Small intestine (tissue), 7 donors: Measurements from ENCODE around the gene DSE. TPM values are rescaled to one million over a fixed set of nuclear protein-coding genes. Genes with fewer than 3 reads are reported as not detected.
A peak's percentile ranks its signal among the peaks of the same experiment; 100 is the strongest.

ENCODE experiments used
- DNase-seq, 2 donors: peaks; one replicate each; pipeline versions ENCODE4 v3.0.0 to v3.0.0-alpha.2; 2013
- FAIRE-seq: peaks from 2 replicates; lab custom pipeline; 2012; peaks lifted over from hg19 to GRCh38; lab: Jason Lieb, UNC
- H3K27ac ChIP-seq, 3 donors: one replicate each; pipeline ENCODE4 v1.5.1; 2013; ENCODE audit warnings: low read length in 2 of 3, mild to moderate bottlenecking in 2 of 3, control low read depth in 1 of 3, inconsistent platforms in 1 of 3, low read depth in 1 of 3, moderate library complexity in 1 of 3
- H3K27me3 ChIP-seq, 3 donors: one replicate each; pipeline ENCODE4 v1.6.1; 2013; ENCODE audit warnings: low read length in 3 of 3, inconsistent platforms in 1 of 3; ENCODE audit not compliant: control insufficient read depth in 3 of 3, insufficient read depth in 3 of 3
- H3K36me3 ChIP-seq, 3 donors: one replicate each; pipeline ENCODE4 v1.6.1; 2013; ENCODE audit warnings: low read length in 3 of 3, inconsistent platforms in 1 of 3, low read depth in 1 of 3, mild to moderate bottlenecking in 1 of 3, moderate library complexity in 1 of 3; ENCODE audit not compliant: control insufficient read depth in 3 of 3, insufficient read depth in 2 of 3
- H3K4me1 ChIP-seq, 3 donors: one replicate each; pipeline ENCODE4 v1.6.1; 2013; ENCODE audit warnings: low read length in 2 of 3, inconsistent platforms in 1 of 3, low read depth in 1 of 3, mild to moderate bottlenecking in 1 of 3, moderate library complexity in 1 of 3; ENCODE audit not compliant: control insufficient read depth in 3 of 3, insufficient read depth in 2 of 3
- H3K4me3 ChIP-seq, 3 donors: one replicate each; pipeline ENCODE4 v1.5.1; 2013; ENCODE audit warnings: low read length in 3 of 3, control low read depth in 1 of 3, inconsistent platforms in 1 of 3, low read depth in 1 of 3, mild to moderate bottlenecking in 1 of 3, moderate library complexity in 1 of 3
- H3K9me3 ChIP-seq, 2 donors: one replicate each; pipeline ENCODE4 v1.6.1; 2013; ENCODE audit warnings: low read depth in 1 of 2, low read length in 1 of 2; ENCODE audit not compliant: control insufficient read depth in 2 of 2, insufficient read depth in 1 of 2
- WGBS, 3 donors: extraction: QIAGEN DNeasy Blood & Tissue Kit; methylation state at CpG; one replicate each; pipeline ENCODE4 v1.1.7; 2013; 5-methylcytosine and 5-hydroxymethylcytosine counted together
- polyA plus RNA-seq, 4 donors: library from polyadenylated mRNA; stranded (reverse) in 3 of 4; unstranded in 1 of 4; fragments of 200-250 nt in 3 of 4; fragments of 120-200 nt in 1 of 4; gene quantifications; one replicate each; pipeline versions ENCODE4 v1.2.1 to v1.2.3, GENCODE V29; 2013
- donor health status: healthy with polysubstance abuse.
- donor health status: control.
- donor health status: control.
- donor health status: Bipolar disorder and iron deficiency.
- donor health status: healthy.

Gene DSE
- polyA plus RNA-seq, 4 donors: 0.45 to 10.4 (median 4.8) TPM

DNA sequence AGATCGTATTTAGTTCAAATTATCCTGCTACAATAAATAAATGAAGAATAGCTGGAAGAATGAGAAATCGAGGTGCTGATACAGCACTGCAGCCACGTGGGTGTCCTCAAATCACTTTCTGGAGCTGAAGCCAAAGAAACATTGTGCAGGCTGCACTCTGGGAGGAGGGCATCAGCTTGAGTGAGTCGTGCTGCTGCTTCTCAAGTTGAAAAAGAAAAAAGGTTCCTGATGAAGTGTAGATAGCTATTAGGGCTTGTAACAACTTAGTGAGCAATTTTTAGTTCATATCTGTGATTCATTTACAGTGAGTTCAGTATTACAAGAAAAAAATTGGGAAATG, 40.5 kb downstream of the DSE start:
- Histone ChIP-seq H3K4me1 (peaks cover 0 to 3% (median 0%) of the 10 kb centered on the region in 3 donors), H3K4me3 (no peak overlapping the region), H3K9me3 (no peaks in the 10 kb centered on the region), H3K27ac (peak overlapping the region in 1 of 3 donors; percentile 22), H3K36me3 (no peaks in the 10 kb centered on the region), H3K27me3 (no peaks in the 10 kb centered on the region)
- FAIRE-seq: no peak
- 20 to 40% (median 27%) methylated on average over 4 of the region's 4 CpGs for WGBS, 3 donors
- DNase-seq: no peak

DNA sequence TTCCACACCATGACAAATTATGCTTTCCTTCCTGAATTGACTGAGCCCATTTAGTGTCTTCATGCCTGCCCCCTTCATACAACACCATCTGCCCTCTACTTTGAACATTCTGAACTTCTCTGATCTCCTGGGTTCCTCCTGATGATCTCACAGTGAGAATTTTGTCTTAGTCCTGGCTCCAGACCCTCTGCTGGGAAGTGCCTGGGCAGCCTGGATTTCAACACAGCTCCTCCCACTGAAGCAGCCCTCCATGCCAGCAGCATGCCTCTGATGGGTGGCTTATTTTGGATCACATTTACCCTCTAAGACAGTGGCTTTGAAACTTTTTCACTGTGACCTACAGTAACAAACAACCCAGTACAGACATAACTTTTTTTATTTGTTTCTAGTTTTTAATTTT, 41.5 kb downstream of the DSE start:
- FAIRE-seq (no peak), DNase-seq (no peak)
- no peaks in the 10 kb centered on the region for H3K36me3 ChIP-seq
- H3K9me3 ChIP-seq: no peaks in the 10 kb centered on the region
- H3K4me1 ChIP-seq: peaks cover 0 to 3% (median 0%) of the 10 kb centered on the region in 3 donors
- H3K27me3 ChIP-seq: no peaks in the 10 kb centered on the region
- no peak overlapping the region for H3K4me3 ChIP-seq
- no peak overlapping the region for H3K27ac ChIP-seq

DNA sequence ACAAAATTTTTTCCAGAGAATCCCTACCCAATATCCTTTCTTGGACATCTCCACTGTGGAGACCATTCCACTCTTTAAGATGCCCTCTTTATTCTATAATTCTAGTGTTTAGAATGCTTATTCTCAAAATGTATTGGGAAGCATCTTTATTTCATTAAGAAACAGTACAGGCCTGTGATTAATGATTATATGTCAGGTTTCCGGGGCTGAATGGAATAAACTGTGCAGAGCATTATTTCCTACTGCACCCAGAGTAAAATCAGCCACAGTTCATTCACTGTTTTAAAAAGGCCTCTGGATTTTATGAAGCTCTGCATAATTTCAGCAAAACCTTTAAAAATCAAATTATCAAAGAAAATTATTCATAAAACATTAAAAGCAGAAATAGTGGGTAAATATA, 42.6 kb downstream of the DSE start:
- Histone ChIP-seq H3K27me3 (no peaks in the 10 kb centered on the region), H3K36me3 (no peaks in the 10 kb centered on the region), H3K27ac (no peak overlapping the region), H3K4me1 (peaks cover 0 to 3% (median 0%) of the 10 kb centered on the region in 3 donors), H3K9me3 (no peaks in the 10 kb centered on the region), H3K4me3 (no peak overlapping the region)
- DNase-seq (no peak), FAIRE-seq (no peak)
- 73 to 92% (median 86%) methylated on average over 1 of the region's 1 CpG for WGBS, 3 donors

DNA sequence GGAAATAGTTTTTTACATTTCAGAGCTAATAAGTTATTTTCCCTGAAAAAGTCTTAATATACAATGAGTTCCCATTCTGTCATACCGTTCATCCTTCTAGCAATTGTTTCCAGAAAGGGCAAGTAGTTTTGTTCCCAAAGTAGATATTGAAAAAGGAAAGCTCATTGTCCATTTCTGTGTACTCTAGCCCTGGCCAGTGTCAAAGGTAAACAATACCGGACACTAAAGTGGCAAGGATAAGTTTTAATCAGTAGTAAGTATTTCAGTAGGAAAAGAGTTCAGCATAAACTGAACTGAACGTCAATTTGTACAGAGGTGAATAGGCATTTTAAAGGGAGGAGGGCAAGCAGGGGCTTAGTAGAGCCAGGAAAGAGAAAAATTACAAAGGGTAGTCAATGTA, 46.9 kb downstream of the DSE start:
- WGBS, 3 donors: 81 to 89% (median 86%) methylated on average over 3 of the region's 3 CpGs
- no peaks in the 10 kb centered on the region for H3K27me3 ChIP-seq
- H3K9me3 ChIP-seq: no peaks in the 10 kb centered on the region
- FAIRE-seq: no peak
- H3K4me1 ChIP-seq: no peaks in the 10 kb centered on the region
- no peak overlapping the region for H3K4me3 ChIP-seq
- no peaks in the 10 kb centered on the region for H3K36me3 ChIP-seq
- no peak overlapping the region for H3K27ac ChIP-seq
- no peak for DNase-seq

DNA sequence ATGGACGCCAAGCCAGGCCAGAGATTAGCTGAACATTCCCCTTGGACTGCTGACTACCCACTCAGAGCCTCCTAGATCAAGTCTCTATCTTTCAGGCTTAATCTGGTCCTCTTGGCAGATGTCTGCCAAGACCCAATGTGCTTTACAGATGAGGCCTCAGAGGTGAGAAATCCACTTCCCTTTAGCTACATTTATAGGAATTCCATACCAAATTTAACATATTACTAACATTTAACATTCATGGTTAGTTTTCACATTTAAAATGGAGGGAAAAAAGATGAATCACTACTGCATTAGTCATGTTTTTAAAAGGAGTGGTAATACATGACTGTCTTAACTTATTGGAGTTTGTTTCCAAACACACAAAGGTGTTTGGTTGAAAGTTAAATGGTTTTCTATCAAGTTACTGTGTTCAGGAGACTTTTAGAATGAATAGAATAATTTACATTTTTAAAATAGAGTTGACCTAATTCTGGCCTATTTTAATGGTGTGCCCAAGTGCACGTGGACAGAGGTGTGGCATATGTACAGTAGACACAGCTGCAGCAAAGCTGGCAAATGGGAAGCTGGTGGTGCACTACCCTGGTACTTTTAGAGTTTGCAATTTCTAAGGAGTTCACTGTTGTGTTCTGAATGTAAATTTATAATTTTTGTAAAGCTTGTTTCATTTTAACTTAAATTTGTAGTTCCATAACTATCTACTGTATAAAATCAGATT, 48.5 kb downstream of the DSE start:
- Histone ChIP-seq H3K27ac (no peak overlapping the region), H3K27me3 (no peaks in the 10 kb centered on the region), H3K4me3 (no peak overlapping the region), H3K36me3 (no peaks in the 10 kb centered on the region), H3K9me3 (no peaks in the 10 kb centered on the region), H3K4me1 (no peaks in the 10 kb centered on the region)
- FAIRE-seq: no peak
- WGBS, 3 donors: 70 to 82% (median 79%) methylated on average over 2 of the region's 2 CpGs
- DNase-seq: no peak

GRCh38 chr6:116420341-116420740, 49.6 kb downstream of the DSE start:
- no peak for DNase-seq
- H3K27me3 ChIP-seq: no peaks in the 10 kb centered on the region
- 95 to 98% (median 97%) methylated on average over 5 of the region's 5 CpGs for WGBS, 3 donors
- H3K4me1 ChIP-seq: no peaks in the 10 kb centered on the region
- H3K4me3 ChIP-seq: no peak overlapping the region
- H3K36me3 ChIP-seq: no peaks in the 10 kb centered on the region
- FAIRE-seq: no peak
- H3K9me3 ChIP-seq: no peaks in the 10 kb centered on the region
- H3K27ac ChIP-seq: no peak overlapping the region

GRCh38 chr6:116422238-116422637, 51.5 kb downstream of the DSE start:
- Histone ChIP-seq H3K4me3 (no peak overlapping the region), H3K27me3 (no peaks in the 10 kb centered on the region), H3K36me3 (peaks cover 0 to 2% (median 0%) of the 10 kb centered on the region in 3 donors), H3K9me3 (no peaks in the 10 kb centered on the region), H3K4me1 (no peaks in the 10 kb centered on the region), H3K27ac (no peak overlapping the region)
- DNase-seq (no peak), FAIRE-seq (no peak)
- WGBS, 3 donors: 60 to 75% (median 72%) methylated on average over 3 of the region's 3 CpGs

GRCh38 chr6:116424001-116424400, 53.3 kb downstream of the DSE start:
- no peaks in the 10 kb centered on the region for H3K4me1 ChIP-seq
- WGBS, 3 donors: 78 to 90% (median 79%) methylated on average over 1 of the region's 1 CpG

DNA sequence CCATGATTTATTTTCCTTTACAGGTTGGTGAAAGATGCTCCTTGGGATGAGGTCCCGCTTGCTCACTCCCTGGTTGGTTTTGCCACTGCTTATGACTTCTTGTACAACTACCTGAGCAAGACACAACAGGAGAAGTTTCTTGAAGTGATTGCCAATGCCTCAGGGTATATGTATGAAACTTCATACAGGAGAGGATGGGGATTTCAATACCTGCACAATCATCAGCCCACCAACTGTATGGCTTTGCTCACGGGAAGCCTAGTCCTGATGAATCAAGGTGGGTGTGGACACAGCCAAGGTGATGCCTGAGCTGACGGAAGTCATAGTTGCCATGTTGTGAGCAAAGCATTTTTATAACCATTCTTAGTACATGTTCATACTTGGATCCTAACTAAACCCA, 55.8 kb downstream of the DSE start:
- H3K9me3 ChIP-seq: no peaks in the 10 kb centered on the region
- H3K27me3 ChIP-seq: no peaks in the 10 kb centered on the region
- 94 to 98% (median 97%) methylated on average over 3 of the region's 3 CpGs for whole genome bisulfite sequencing, 3 donors
- H3K36me3 ChIP-seq: peaks cover 0 to 2% (median 0%) of the 10 kb centered on the region in 3 donors
- H3K4me1 ChIP-seq: no peaks in the 10 kb centered on the region
- no peak overlapping the region for H3K27ac ChIP-seq
- no peak for DNase-seq
- H3K4me3 ChIP-seq: no peak overlapping the region
- no peak for FAIRE-seq

More at GRCh38 chr6:116424001-116424400, 53.3 kb downstream of the DSE start:
- Histone ChIP-seq H3K9me3 (no peaks in the 10 kb centered on the region), H3K27ac (no peak overlapping the region), H3K36me3 (peaks cover 0 to 2% (median 0%) of the 10 kb centered on the region in 3 donors), H3K27me3 (no peaks in the 10 kb centered on the region), H3K4me3 (no peak overlapping the region)
- FAIRE-seq (no peak), DNase-seq (no peak)
